ENCODE results near the gene NUP43.

NUP43 gene

GRCh38 chr6:149781715-149782114 is 35.4 kb upstream of the NUP43 start:
- TF ChIP-seq, protein P1, sequence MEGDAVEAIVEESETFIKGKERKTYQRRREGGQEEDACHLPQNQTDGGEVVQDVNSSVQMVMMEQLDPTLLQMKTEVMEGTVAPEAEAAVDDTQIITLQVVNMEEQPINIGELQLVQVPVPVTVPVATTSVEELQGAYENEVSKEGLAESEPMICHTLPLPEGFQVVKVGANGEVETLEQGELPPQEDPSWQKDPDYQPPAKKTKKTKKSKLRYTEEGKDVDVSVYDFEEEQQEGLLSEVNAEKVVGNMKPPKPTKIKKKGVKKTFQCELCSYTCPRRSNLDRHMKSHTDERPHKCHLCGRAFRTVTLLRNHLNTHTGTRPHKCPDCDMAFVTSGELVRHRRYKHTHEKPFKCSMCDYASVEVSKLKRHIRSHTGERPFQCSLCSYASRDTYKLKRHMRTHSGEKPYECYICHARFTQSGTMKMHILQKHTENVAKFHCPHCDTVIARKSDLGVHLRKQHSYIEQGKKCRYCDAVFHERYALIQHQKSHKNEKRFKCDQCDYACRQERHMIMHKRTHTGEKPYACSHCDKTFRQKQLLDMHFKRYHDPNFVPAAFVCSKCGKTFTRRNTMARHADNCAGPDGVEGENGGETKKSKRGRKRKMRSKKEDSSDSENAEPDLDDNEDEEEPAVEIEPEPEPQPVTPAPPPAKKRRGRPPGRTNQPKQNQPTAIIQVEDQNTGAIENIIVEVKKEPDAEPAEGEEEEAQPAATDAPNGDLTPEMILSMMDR (IDR thresholded peaks at IDR 0.05; ENCODE audit: insufficient read depth, low read length, poor library complexity, severe bottlenecking), result no peak
- TF ChIP-seq EZH2phosphoT487 (conservative IDR thresholded peaks at IDR 0.05; ENCODE audit: low read length), result no peak
- Histone ChIP-seq H3K9ac (ENCODE audit: low read length) (no peak overlapping the region), H3K27ac (ENCODE audit: low read depth, low read length) (no peak overlapping the region)

GRCh38 chr6:149779644-149779963 is 33.3 kb upstream of the NUP43 start:
- no peak overlapping the region for H2AFZ ChIP-seq (ENCODE audit: low read depth, low read length, severe bottlenecking)
- TF ChIP-seq, protein P1 (IDR thresholded peaks at IDR 0.05; ENCODE audit: insufficient read depth, low read length, poor library complexity, severe bottlenecking), result no peak
- no peak for TF ChIP-seq EZH2phosphoT487 (conservative IDR thresholded peaks at IDR 0.05; ENCODE audit: low read length)
- no peak overlapping the region for H3K4me2 ChIP-seq (ENCODE audit: low read depth, low read length, poor library complexity, severe bottlenecking)
- 0 out of 2 replicates have a peak, but pooled peaks cover 3% of the 10 kb centered on the region for H3F3A ChIP-seq (ENCODE audit: insufficient read depth)
- H3K9me2 ChIP-seq (replicated peaks; ENCODE audit: insufficient read depth, low read length), result no peaks in the 10 kb centered on the region
- H3K36me3 ChIP-seq (ENCODE audit: low read length), result peaks cover 32% of the 10 kb centered on the region; the same call in 1 of the 2 replicates
- H3K4me3 ChIP-seq (ENCODE audit: insufficient read depth, low read length, poor library complexity, severe bottlenecking), result no peak overlapping the region
- H3K79me2 ChIP-seq (ENCODE audit: insufficient read depth, low read length), result peaks cover 14% of the 10 kb centered on the region
- H4K20me1 ChIP-seq (ENCODE audit: low read depth, low read length), result peaks cover 3% of the 10 kb centered on the region; the same call in 1 of the 2 replicates
- H3K27ac ChIP-seq (ENCODE audit: low read depth, low read length), result no peak overlapping the region
- H3K27me3 ChIP-seq (ENCODE audit: low read length), result no peaks in the 10 kb centered on the region
- H3K9me3 ChIP-seq (ENCODE audit: insufficient read depth, low read length), result no peaks in the 10 kb centered on the region
- H3K9ac ChIP-seq (ENCODE audit: low read length), result no peak overlapping the region

More at GRCh38 chr6:149781715-149782114, 35.4 kb upstream of the NUP43 start:
- Histone ChIP-seq H3K79me2 (ENCODE audit: insufficient read depth, low read length) (peaks cover 14% of the 10 kb centered on the region), H3K4me2 (ENCODE audit: low read depth, low read length, poor library complexity, severe bottlenecking) (no peak overlapping the region), H3K9me3 (ENCODE audit: insufficient read depth, low read length) (no peaks in the 10 kb centered on the region), H4K20me1 (ENCODE audit: low read depth, low read length) (peaks cover 3% of the 10 kb centered on the region; the same call in 1 of the 2 replicates), H3F3A (ENCODE audit: insufficient read depth) (no peaks in the 10 kb centered on the region), H3K27me3 (ENCODE audit: low read length) (no peaks in the 10 kb centered on the region), H3K9me2 (replicated peaks; ENCODE audit: insufficient read depth, low read length) (no peaks in the 10 kb centered on the region), H3K4me3 (ENCODE audit: insufficient read depth, low read length, poor library complexity, severe bottlenecking) (no peak overlapping the region), H3K36me3 (ENCODE audit: low read length) (peaks cover 27% of the 10 kb centered on the region; the same call in 1 of the 2 replicates), H2AFZ (ENCODE audit: low read depth, low read length, severe bottlenecking) (no peak overlapping the region)

GRCh38 chr6:149777624-149778023 is 31.3 kb upstream of the NUP43 start:
- Histone ChIP-seq H3K9ac (ENCODE audit: low read length) (no peak overlapping the region), H3K9me3 (ENCODE audit: insufficient read depth, low read length) (no peaks in the 10 kb centered on the region), H3K4me3 (ENCODE audit: insufficient read depth, low read length, poor library complexity, severe bottlenecking) (no peak overlapping the region), H4K20me1 (ENCODE audit: low read depth, low read length) (peaks cover 3% of the 10 kb centered on the region; the same call in 1 of the 2 replicates), H3K36me3 (ENCODE audit: low read length) (peaks cover 38% of the 10 kb centered on the region; the same call in 1 of the 2 replicates), H3K4me2 (ENCODE audit: low read depth, low read length, poor library complexity, severe bottlenecking) (no peak overlapping the region), H3K9me2 (replicated peaks; ENCODE audit: insufficient read depth, low read length) (no peaks in the 10 kb centered on the region), H3K27me3 (ENCODE audit: low read length) (no peaks in the 10 kb centered on the region), H3F3A (ENCODE audit: insufficient read depth) (0 out of 2 replicates have a peak, but pooled peaks cover 3% of the 10 kb centered on the region), H3K79me2 (ENCODE audit: insufficient read depth, low read length) (peaks cover 4% of the 10 kb centered on the region), H2AFZ (ENCODE audit: low read depth, low read length, severe bottlenecking) (no peak overlapping the region), H3K27ac (ENCODE audit: low read depth, low read length) (no peak overlapping the region)
- TF ChIP-seq, protein P1 (IDR thresholded peaks at IDR 0.05; ENCODE audit: insufficient read depth, low read length, poor library complexity, severe bottlenecking), result no peak
- no peak for TF ChIP-seq EZH2phosphoT487 (conservative IDR thresholded peaks at IDR 0.05; ENCODE audit: low read length)

Measured in SU-DHL-6 (cell line).